Panc1 (cell line): Measurements from ENCODE around the gene EXOSC3. TPM values are rescaled to one million over a fixed set of nuclear protein-coding genes. Genes with fewer than 3 reads are reported as not detected.

ENCODE experiments used
- ATAC-seq: fragments of 200-7000 bp; cut with Tn5 transposase; 2 replicates; pipeline ENCODE4 v1.9.1; 2020; ENCODE audit warnings: mild to moderate bottlenecking, moderate library complexity
- BruUV-seq: library from RNA; stranded (reverse); fragments of 400-500 nt; replicated peaks from 2 replicates; lab custom pipeline; 2021; lab: Mats Ljungman, UMichigan
- CTCF ChIA-PET: fragments of 300-600 bp; sonication (Branson Sonifier 250); formaldehyde crosslinking; loops from one replicate; lab custom pipeline; 2022; ENCODE audit warnings: antibody characterized with exemption; lab: Charles Lee
- POLR2A ChIA-PET: fragments of 300-600 bp; sonication (Branson Sonifier 250); formaldehyde crosslinking; loops from one replicate; lab custom pipeline; 2022; ENCODE audit warnings: antibody characterized with exemption; lab: Charles Lee
- DNase-seq: peaks from one replicate; pipeline ENCODE4 v3.0.0-alpha.2; 2010; ENCODE audit warnings: low read depth, low spot score
- H3K27ac ChIP-seq: 2 replicates; pipeline ENCODE4 v1.5.1; 2011; ENCODE audit warnings: mild to moderate bottlenecking, low read length, inconsistent platforms
- H3K27me3 ChIP-seq: fragments of 200-500 bp; sonication (Bioruptor generic); 2 replicates; pipeline ENCODE4 v1.6.0; 2014; ENCODE audit warnings: low read length, inconsistent platforms; ENCODE audit not compliant: control insufficient read depth, insufficient read depth
- H3K36me3 ChIP-seq: fragments of 200-500 bp; sonication (Bioruptor generic); 2 replicates; pipeline ENCODE4 v1.5.1; 2014; ENCODE audit warnings: inconsistent platforms, mild to moderate bottlenecking, low read length, moderate library complexity; ENCODE audit not compliant: control insufficient read depth, insufficient read depth
- H3K4me1 ChIP-seq: 2 replicates; pipeline ENCODE4 v1.5.1; 2011; ENCODE audit warnings: inconsistent platforms, mild to moderate bottlenecking, low read length, moderate library complexity; ENCODE audit not compliant: control insufficient read depth, insufficient read depth
- H3K4me3 ChIP-seq, 2 experiments: 2 replicates each; pipeline ENCODE4 v1.5.1; 2011 to 2012; ENCODE audit warnings: low read depth in 2 of 2, low read length in 2 of 2, mild to moderate bottlenecking in 2 of 2, inconsistent platforms in 1 of 2, moderate library complexity in 1 of 2
- H3K9me3 ChIP-seq: fragments of 200-500 bp; sonication (Bioruptor generic); 2 replicates; pipeline ENCODE4 v1.5.1; 2014; ENCODE audit warnings: low read depth, mild to moderate bottlenecking, inconsistent platforms, low read length, moderate library complexity; ENCODE audit not compliant: control insufficient read depth, insufficient read depth
- CTCF ChIP-seq: fragments of 450-650 bp; IDR thresholded peaks from 2 replicates; pipeline ENCODE4 v1.5.1; 2017; ENCODE audit warnings: mild to moderate bottlenecking
- POLR2AphosphoS5 ChIP-seq: IDR thresholded peaks from 2 replicates; pipeline ENCODE4 v1.6.1; 2012; ENCODE audit warnings: mild to moderate bottlenecking, low read depth, low read length, moderate library complexity
- REST ChIP-seq, 2 experiments: IDR thresholded peaks; 2 replicates each; pipeline ENCODE4 v1.6.1; 2011 to 2012; ENCODE audit warnings: low read depth in 2 of 2, control low read depth in 1 of 2, low read length in 1 of 2, mild to moderate bottlenecking in 1 of 2, moderate library complexity in 1 of 2; ENCODE audit not compliant: insufficient read depth in 1 of 2
- SIN3A ChIP-seq: IDR thresholded peaks from 2 replicates; pipeline ENCODE4 v1.6.1; 2012; ENCODE audit warnings: low read depth, mild to moderate bottlenecking, low read length, moderate library complexity, borderline replicate concordance; ENCODE audit not compliant: insufficient read depth
- TCF7L2 ChIP-seq: IDR thresholded peaks from 2 replicates; pipeline ENCODE4 v1.6.1; 2011; ENCODE audit warnings: mild to moderate bottlenecking, low read depth, low read length, inconsistent platforms
- in situ Hi-C: cut with HindIII; loops from 2 replicates; pipeline ENCODE4 v1.10.0; 2016; ENCODE audit warnings: low sequenced_read_pairs, low pct_unique_long_range_greater_than_20kb
- intact Hi-C: fragments of 100-400 bp; cut with micrococcal nuclease; formaldehyde crosslinking; loops from one replicate; pipeline ENCODE4 v1.10.0; 2022; ENCODE audit not compliant: unreplicated experiment
- total RNA-seq: library from RNA; stranded (reverse); gene quantifications from one replicate; pipeline ENCODE4 v1.2.1, GENCODE V29; 2021; ENCODE audit not compliant: unreplicated experiment

EXOSC3 gene
- total RNA-seq, 1 experiment from 2014 or later, result 45.3 TPM

GRCh38 chr9:37745970-37746369 lies 38.9 kb downstream of the EXOSC3 start:
- BruUV-seq, result no TSS peak

GRCh38 chr9:37740631-37741328 lies 44.1 kb downstream of the EXOSC3 start:
- TF ChIP-seq REST (IDR thresholded peaks at IDR 0.05; ENCODE audit: insufficient read depth in 1 of 2, low read depth in 2 of 2, low read length in 1 of 2) (no peak), CTCF (no peak), SIN3A (no peak), POLR2AphosphoS5 (no peak), TCF7L2 (no peak)
- ATAC-seq (no peak), DNase-seq (no peak)
- H3K36me3 ChIP-seq, result no peaks in the 10 kb centered on the region
- no peaks in the 10 kb centered on the region for H3K27me3 ChIP-seq
- ChIA-PET POLR2A (interaction anchor here (0.7 kb wide), 1 partner anchor 19 kb away, joined by 3 read pairs; no protein-coding TSS in a partner anchor), CTCF (no interaction called here)
- H3K4me1 ChIP-seq, result no peaks in the 10 kb centered on the region
- H3K4me3 ChIP-seq, result no peak overlapping the region
- in situ Hi-C loops, result no loop called here
- H3K27ac ChIP-seq, result no peak overlapping the region
- no TSS peak for BruUV-seq
- no peaks in the 10 kb centered on the region for H3K9me3 ChIP-seq
- intact Hi-C loops, result loop anchor here (10.0 kb wide), 1 partner anchor 266 kb away; no protein-coding TSS in a partner anchor

More at GRCh38 chr9:37745970-37746369, 38.9 kb downstream of the EXOSC3 start:
- H3K9me3 ChIP-seq, result no peaks in the 10 kb centered on the region
- DNase-seq, result no peak
- TF ChIP-seq SIN3A (no peak), REST (IDR thresholded peaks at IDR 0.05; ENCODE audit: insufficient read depth in 1 of 2, low read depth in 2 of 2, low read length in 1 of 2) (no peak), CTCF (no peak), POLR2AphosphoS5 (no peak), TCF7L2 (no peak)
- no peak overlapping the region for H3K4me3 ChIP-seq
- H3K4me1 ChIP-seq, result peaks cover 5% of the 10 kb centered on the region; the same call in 1 of the 2 replicates
- H3K27ac ChIP-seq, result no peak overlapping the region
- H3K36me3 ChIP-seq, result no peaks in the 10 kb centered on the region
- ChIA-PET POLR2A (no interaction called here), CTCF (no interaction called here)
- intact Hi-C loops, result loop anchor here (5.0 to 10.0 kb wide), 2 partner anchors 154 to 271 kb away; partner anchors contain the start of gene TOMM5
- ATAC-seq, result no peak
- H3K27me3 ChIP-seq, result no peaks in the 10 kb centered on the region
- in situ Hi-C loops, result no loop called here
